T47D (cell line): ENCODE data around the gene RPS6KL1.

Experiments used
- DNase-seq, 2 experiments: peaks; one replicate each; pipeline versions ENCODE4 v3.0.0 to v3.0.0-alpha.2; 2011 to 2012; ENCODE audit warnings: low read depth in 1 of 2, low spot score in 1 of 2
- JUND ChIP-seq: IDR thresholded peaks from 2 replicates; pipeline ENCODE4 v1.6.1; 2012; ENCODE audit warnings: low read depth
- in situ Hi-C: cut with HindIII; loops from 2 replicates; pipeline ENCODE4 v1.10.0; 2016; ENCODE audit warnings: low sequenced_read_pairs, low pct_unique_long_range_greater_than_20kb

Gene RPS6KL1

DNA sequence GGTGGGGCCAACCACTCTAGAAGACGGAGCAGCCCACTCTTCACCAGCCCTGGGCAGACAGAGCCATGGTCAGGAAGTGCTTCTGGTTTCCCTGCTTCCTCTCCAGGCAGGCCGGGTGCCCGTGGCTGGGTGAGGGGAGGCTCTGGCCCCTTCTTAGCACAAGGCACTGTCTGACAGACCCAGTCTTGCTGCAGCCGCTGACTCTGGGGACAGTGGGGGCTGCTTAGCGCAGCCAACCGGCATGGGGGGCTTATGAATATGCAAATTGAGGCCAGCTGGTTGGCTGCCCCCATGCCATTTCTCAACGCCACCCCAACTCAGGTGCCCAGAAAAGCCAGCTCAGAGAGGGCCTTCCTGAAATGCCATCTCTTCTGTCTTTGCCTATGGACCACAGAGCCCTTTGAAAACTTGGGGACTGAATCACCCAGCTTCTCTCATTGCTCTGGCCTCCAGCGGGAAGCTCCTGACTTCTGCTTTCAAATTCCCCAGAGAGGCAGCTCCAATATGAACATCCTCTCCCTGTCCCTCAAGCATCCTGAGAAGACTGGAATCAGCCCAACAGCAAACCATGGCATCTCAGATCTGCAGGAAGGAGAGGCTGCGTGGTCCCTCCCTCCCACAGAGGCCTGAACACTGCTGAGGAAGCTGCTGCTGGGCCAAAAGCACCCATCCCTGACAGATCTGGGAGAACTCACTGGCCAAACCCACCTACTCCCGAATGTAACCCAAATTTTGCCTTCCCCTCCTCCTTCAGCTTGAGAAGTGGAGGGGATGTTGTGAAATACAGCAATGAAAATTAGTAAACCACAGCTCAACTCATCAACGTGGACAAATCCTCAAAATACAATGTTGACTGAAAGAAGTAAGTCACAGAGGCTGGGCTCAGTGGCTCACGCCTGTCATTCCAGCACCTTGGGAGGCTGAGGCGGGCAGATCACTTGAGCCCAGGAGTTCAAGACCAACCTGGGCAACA is 46.8 kb downstream of the RPS6KL1 start, which contains the start of gene PROX2:
PROX2 (minus strand) TSS at position 205 of the 973 bp plus-strand sequence. CDS start 12,311 bp downstream, outside the sequence.
- in situ Hi-C loops = no loop called here
- no peak for DNase-seq
- TF ChIP-seq JUND = no peak

DNA sequence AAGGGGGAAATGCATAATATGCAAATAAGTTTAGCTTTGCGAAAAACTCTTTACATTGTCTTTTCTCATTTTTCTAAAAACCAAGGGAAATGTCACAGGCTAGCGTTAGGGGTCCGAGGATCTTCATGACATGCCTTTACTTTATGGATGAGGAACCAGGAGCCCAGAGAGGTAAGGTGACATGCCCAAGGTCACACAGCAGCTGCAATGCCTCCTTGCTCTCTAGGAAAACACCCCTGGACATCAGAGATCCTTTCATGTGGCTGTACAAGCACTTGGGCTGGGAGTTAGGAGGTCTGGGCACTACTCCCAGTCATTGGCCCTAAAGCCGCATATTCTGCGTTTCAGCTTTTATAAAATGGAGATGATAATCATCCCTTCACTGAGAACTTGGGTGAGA is 47.9 kb downstream of the RPS6KL1 start:
- in situ Hi-C loops = no loop called here
- TF ChIP-seq JUND = no peak
- no peak for DNase-seq

DNA sequence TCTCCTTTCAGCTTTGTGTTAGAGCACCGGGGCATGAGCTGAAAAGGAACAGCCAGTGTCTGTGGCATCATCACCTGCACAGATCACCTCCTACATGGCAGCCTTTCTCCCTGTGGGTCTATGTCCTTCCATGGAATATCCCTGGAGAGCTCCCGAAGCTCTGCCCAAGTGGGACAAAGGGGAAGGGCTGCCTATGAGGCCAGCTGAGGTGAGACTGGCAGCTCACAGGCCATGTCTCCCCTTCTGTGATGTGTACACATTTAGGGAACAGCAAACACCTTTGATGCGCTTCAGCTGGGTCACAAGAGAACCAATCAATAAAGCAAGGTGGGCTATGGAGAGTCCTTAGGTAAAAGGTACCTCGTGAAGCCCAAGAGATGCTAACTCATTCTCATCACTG is 51.2 kb downstream of the RPS6KL1 start:
- in situ Hi-C loops = no loop called here
- no peak for DNase-seq
- no peak for TF ChIP-seq JUND

DNA sequence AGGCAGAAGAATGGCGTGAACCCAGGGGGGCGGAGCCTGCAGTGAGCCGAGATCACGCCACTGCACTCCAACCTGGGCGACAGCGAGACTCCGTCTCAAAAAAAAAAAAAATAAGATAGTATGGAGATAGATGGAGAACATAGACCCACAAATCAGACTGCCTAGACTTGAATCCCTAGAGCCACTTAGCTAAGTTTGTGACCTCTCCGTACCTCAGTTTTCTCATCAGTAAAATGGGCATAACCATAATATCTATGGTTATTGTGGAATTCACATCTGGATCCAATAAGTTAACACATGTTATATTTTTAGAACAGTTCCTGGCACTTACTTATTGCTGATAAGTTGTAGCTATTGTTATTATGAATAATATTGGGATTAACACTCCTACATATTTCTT is 54.3 kb downstream of the RPS6KL1 start:
- no peak for TF ChIP-seq JUND
- in situ Hi-C loops = no loop called here
- no peak for DNase-seq

DNA sequence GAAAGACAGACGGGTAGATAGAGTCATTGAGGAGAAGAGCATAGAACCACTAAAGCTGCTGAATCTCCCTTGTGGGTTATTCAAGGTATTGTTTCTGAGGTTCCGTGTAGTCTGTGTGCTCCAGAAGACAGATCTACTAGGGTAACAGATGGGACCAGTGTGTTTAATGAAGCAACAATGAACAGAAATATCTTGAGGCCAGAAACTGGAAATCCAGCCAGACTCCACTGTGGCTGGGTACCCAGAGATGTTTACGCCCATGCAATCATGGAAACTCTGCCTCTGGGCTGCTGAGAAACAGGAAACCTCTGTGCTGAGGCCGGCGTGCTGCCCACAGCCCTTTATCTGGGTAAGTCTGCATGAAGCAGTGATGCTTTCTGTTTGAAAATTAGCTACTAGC is 55.4 kb downstream of the RPS6KL1 start:
- no peak for DNase-seq
- in situ Hi-C loops = no loop called here
- no peak for TF ChIP-seq JUND

DNA sequence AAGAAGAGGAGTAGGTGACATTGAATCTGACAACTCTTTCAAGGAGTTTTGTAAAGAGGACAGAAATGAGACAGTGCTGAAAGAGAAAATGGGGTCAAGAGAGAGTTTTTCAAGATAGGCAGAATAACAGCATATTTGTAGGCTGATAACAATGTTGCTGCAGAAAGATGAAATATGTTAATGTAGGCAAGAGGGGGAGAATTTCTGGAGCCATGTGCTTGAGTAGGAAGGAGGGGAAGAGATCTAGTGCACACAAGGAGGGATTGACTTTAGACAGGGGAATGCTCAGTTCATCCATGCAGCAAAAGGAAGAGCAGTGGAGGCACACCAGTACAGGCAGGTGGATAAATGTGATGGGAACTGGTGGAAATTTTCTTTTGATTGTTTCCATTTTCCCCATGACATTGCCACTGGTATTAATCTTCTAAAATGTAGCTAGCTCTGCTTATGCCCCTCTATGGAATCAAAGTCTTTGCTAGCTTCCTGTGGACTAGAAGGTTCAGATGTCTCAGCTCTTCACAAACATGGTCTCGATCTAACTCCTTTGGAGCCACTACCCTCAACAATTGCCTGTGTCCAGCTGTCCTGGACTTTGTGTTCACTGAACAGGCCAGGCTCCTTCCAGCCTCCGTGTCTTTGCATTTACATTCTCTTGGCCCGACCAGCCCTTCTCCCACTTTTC is 56.2 kb downstream of the RPS6KL1 start:
- no peak for TF ChIP-seq JUND
- no peak for DNase-seq
- in situ Hi-C loops = no loop called here

DNA sequence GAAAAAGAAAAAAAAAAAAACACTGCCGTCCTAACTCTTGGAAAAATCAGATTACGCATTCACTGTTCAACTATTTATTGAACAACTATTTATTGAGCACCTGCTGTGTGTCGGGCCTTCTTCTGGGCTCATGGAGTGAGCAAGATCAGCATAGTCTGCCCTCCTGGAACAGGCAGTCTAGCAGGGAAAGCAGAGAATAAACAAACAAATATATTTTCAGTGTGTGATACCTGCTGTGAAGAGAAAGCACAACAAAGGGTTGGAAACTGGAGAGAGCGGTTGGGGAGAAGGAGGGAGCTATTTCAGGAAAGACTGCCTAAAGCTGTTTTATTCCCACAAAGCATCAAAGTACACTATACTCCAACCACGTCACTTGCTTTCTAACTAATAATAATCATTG is 57.9 kb downstream of the RPS6KL1 start:
- in situ Hi-C loops = no loop called here
- no peak for TF ChIP-seq JUND

DNA sequence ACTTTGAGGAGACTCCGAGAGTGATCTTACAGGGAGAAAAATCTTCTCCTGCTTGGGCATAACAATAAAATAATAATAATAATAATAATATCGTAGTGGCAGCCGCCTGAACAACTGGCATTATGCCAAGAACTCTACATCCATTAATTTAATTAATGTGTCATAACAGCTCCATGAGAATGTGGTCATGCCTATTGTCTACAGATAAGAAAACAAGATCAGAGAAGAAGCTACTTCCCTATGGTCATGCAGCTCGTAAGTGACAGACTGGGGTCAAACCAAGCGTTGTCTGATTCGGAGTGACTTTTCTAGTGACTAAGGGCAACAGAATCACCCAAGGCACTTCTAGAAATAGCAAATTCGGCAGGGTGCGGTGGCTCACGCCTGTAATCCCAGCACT is 58.9 kb downstream of the RPS6KL1 start:
- in situ Hi-C loops = no loop called here
- DNase-seq = no peak
- TF ChIP-seq JUND = no peak

More for the DNA sequence above, 57.9 kb downstream of the RPS6KL1 start:
- no peak for DNase-seq

DNA sequence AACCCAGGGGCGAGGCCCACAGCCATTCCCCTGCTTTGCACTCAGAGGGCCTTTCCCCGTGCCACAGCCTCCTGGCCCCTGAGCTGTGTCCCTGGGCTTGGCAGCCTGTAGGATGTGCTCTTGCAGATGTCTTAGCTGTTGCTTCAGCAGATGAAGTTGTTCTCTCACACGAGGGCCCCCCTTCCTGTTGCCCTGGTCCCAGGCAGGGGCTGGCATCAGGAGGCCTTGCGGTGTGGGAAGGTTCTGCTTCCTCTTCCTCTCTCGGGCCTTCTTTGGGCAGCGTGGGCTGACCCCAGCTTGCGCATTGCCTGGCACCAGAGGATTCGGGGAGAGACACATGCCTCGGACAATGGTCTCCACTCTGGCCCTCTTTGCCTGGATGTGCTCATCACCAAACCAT is 59.8 kb downstream of the RPS6KL1 start:
- no peak for DNase-seq
- TF ChIP-seq JUND = no peak
- in situ Hi-C loops = no loop called here

DNA sequence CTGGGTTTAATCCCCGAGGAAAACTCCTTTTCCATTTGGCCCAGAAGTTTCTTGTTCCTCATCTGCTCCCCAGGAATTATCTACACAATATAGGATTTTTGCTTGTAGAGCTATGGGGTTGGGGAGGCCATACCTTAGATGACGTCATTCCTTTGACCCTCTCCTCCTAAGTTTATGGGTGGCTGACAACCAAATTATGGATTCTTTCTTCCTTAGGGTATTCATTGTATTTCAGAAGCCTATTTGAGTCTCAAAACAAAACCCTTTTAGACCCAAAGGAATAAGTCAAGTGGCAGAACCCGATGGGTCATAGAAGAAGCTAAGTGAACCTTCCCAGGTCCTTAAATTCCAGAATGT is 61.3 kb downstream of the RPS6KL1 start:
- in situ Hi-C loops = no loop called here
- no peak for TF ChIP-seq JUND
- DNase-seq = no peak

DNA sequence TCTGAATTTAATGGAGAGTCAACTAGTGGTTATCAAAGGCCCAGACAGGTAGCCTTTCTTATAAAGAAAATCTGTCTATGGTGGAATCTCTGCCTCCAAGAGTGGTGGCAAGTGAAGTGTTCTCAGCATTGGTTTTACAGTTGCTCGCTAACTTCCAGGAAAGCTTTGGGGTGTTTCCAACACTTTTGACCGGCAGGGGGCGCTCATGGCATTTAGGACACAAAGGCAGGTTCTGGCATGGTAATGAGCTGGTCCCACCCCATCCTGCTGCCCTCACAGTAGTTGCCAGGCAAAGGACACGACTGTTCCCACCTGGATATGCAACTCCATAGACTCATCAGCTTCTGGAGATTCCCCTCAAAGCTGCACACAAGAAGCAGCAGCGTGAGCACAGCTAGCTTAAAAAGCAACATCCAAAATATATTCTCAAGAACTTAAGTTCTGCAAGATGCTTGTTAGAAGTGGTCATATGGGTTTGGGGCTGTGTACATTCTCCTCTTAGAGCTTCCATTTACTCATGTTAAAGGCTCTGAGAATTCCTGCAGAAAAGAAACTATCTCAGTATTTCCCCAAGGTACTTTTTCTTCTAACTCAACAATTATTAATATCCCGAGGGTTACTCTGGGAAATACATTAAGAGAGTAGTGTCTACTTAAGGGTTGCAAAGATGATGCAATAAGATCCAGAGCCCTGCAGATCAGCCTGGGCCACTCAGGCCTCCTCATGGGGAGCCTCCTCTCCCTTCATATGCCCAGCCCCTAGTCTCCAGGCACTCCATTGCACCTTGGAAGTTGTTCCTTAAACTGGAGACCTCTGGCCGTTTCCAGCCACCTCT is 61.9 kb downstream of the RPS6KL1 start:
- DNase-seq = peak; percentile 56 to 91
- TF ChIP-seq JUND = no peak
- in situ Hi-C loops = no loop called here

DNA sequence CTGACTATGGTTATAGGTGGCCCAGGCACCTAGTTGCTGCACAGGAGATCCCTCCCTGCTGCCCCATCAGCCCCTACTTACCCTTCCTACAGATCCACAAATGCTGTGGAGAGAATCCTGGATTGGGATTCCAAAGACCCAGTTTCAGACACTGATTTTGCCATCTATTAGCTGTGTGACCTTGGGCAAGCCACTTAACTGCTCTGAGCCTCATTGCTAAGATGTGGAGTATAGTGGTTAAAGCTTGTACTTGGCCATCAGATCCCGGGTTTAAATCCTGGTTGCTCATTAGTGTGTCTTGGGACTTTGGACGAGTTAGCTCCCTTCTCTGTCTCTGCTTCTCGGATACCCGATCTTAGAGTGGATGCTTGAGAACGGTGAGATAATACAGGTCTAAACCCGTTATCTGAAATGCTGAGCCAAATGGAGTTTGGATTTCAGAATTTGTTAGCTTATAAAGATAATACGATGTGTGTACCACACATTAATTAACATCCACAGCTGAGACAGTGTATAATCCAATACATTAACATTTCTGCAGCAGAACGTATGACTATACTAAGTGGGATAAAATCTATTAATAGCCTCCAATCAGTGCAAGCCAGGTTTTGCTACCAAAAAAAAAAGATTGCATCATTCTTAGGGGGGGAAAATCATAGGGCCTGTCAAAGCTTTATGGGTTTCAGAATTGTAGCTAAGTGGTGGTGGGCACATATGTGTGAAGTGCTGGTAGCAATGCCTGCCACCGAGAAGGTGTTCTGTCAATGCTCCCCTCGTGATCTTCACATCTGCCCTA is 63.1 kb downstream of the RPS6KL1 start:
- DNase-seq = no peak
- in situ Hi-C loops = no loop called here
- TF ChIP-seq JUND = no peak
